Dedifferentiated amniotic fluid mesenchymal stem cell (primary cell): Measurements from ENCODE around the gene OR1E1.
"Not testable (repeated sequence)": the region's sequence is repeated elsewhere in the genome, so short reads cannot be mapped to it uniquely, and the experiment has no call there.

Experiments used
- DNase-seq: peaks from one replicate; pipeline ENCODE4 v3.0.0-alpha.2; 2016; ENCODE audit errors: extremely low spot score

Gene OR1E1, protein sequence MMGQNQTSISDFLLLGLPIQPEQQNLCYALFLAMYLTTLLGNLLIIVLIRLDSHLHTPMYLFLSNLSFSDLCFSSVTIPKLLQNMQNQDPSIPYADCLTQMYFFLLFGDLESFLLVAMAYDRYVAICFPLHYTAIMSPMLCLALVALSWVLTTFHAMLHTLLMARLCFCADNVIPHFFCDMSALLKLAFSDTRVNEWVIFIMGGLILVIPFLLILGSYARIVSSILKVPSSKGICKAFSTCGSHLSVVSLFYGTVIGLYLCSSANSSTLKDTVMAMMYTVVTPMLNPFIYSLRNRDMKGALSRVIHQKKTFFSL

GRCh38 chr17:3398310-3398709 lies at the start of gene OR1E1:
Gene OR1E1 (minus strand): TSS chr17:3398410. CDS start chr17:3398410, 0 bp downstream.
- no peak for DNase-seq

DNA sequence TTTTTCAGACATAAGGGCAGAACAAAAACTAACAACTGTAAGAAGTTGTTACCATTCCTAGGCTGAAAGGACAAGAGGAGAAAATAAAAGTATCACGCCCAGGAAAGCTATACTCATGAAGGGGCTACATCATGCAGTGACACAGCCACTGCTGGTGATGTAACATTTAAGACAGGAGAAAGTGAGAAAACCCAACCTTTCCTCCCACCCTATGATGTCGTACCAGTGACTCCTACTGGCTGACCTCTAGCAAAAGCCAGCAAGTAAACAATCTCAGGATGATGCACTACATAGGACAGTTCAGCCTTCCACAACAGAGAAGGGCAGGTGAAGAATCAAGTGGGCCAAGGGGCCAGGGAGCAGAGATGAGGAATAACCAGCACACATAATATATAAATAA lies 49.4 kb upstream of the OR1E1 start:
- DNase-seq: no peak

- no peak for DNase-seq
These were observed 42.2 kb upstream of the OR1E1 start for GRCh38 chr17:3440451-3440850.

- DNase-seq: no peak
These were observed 40.2 kb upstream of the OR1E1 start for GRCh38 chr17:3438368-3438767.

GRCh38 chr17:3433741-3434140 lies 35.5 kb upstream of the OR1E1 start, which contains the start of gene OR1E2:
Gene OR1E2 (minus strand): TSS chr17:3433841. CDS start chr17:3433841, 0 bp downstream.
- DNase-seq: no peak

DNA sequence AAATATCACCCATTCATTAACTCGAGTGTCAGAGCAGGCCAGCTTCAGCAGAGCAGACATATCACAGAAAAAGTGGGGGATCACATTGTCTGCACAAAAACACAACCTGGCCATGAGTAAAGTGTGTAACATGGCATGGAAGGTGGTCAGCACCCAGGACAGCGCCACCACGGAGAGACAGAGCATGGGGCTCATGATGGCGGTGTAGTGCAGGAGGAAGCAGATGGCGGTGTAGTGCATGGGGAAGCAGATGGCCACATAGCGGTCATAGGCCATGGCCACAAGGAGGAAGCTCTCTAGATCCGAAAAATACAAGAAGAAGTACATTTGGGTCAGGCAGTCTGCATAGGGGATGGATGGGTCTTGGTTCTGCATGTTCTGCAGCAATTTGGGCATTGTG lies 35.0 kb upstream of the OR1E1 start:
- not testable (repeated sequence) for DNase-seq

DNA sequence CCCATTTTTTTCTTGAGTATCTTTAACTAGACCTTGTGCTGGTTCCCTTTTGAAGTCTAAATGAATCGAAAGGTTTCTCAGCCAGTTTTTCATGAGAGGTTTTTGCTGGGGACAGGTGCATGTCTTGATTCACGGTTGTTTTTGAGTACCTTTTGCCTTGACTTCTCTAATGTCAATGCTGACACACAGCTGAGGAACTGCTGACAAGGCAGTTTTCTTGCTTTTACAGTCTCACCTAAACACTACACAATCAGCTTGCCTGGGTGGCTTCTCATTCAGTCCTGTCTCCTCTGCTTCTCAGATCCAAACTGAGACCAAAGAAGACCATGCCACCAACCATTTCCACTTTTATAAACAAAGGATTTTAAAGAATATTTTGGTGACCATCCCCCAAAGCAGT lies 20.0 kb upstream of the OR1E1 start:
- DNase-seq: no peak

DNA sequence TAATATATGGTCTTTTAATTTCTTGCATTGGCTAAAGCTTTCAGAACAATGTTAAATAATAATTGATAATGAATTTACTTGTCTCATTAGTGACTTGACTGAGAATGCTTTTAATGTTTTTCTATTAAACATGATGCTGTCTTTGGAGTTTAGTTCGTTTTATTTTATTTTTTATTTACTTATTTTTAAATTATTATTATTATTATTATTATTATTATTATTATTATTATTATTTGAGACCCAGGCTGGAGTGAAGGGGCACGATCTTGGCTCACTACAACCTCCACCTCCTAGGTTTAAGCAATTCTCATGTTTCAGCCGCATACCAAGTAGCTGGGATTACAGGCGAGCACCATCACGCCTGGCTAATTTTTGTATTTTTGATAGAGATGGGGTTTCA lies 17.4 kb upstream of the OR1E1 start:
- DNase-seq: no peak

GRCh38 chr17:3412216-3412615 lies 14.0 kb upstream of the OR1E1 start:
- not testable (repeated sequence) for DNase-seq

DNA sequence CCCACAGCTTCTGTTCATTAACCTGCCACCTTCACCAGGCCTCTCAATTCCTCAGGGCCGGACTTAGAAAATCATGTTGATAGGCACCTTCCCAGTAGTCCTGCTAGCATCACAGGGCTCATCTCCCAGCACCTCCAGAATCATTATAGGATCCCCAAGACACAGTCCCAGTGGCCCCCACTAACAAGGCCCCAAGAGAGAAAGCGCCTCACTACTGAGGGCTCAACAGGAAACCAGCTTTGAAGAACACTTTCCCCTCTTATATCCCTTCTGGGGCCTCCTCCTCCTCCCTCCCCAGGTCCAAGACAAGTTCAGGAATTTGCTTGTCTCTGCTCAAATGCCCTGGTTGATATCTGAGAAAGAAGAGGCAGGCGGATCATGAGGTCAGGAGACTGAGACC lies 12.9 kb upstream of the OR1E1 start, which contains the start of gene OR3A3:
OR3A3 (plus strand) TSS at position 301 of the 400 bp plus-strand sequence.
- no peak for DNase-seq

- DNase-seq: not testable (repeated sequence)
These were observed 5.6 kb upstream of the OR1E1 start for GRCh38 chr17:3403856-3404255.

DNA sequence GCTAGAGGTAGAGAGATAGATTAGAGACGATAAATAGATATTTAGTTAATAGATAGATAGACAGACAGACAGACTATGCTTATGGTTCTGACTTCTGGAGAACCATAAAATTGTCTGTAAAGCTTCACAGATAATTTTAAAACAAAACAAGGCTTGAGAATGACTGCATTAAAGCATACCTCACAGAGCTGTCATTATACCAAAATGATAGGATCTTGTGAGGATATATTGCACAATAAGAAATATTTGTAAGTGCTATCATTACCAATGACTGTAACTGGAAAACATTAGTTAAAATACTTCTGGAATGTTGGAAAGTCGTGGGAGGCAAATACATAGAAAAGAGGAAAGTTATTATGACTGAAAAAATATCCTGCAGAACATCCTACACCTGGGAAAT lies 3.6 kb upstream of the OR1E1 start:
- DNase-seq: no peak

DNA sequence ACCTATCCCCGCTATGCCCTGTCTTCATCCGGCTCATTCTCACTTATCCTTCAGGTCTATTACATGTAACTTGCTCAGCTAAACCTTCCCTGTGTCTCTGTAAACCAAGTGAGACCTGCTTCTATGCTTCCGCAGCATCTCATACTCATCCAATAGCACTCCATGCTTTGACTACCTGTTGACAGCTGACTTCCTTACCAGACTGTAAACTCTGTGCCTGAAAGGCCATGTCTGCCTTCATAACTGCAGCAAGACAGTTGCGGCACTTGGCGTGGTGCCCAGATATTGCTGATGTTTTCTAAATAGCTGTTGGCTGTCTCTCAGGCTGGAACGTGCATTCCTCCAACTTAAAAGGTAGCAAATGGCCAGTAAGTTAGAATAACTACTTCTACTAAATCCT lies 1.8 kb upstream of the OR1E1 start:
- DNase-seq: no peak

DNA sequence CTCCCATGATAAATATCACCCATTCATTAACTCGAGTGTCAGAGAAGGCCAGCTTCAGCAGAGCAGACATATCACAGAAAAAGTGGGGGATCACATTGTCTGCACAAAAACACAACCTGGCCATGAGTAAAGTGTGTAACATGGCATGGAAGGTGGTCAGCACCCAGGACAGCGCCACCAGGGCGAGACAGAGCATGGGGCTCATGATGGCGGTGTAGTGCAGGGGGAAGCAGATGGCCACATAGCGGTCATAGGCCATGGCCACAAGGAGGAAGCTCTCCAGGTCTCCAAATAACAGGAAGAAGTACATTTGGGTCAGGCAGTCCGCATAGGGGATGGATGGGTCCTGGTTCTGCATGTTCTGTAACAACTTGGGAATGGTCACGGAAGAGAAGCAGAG lies 409 bp downstream of the OR1E1 start:
- not testable (repeated sequence) for DNase-seq

GRCh38 chr17:3389791-3390190 lies 8.4 kb downstream of the OR1E1 start:
- DNase-seq: no peak

DNA sequence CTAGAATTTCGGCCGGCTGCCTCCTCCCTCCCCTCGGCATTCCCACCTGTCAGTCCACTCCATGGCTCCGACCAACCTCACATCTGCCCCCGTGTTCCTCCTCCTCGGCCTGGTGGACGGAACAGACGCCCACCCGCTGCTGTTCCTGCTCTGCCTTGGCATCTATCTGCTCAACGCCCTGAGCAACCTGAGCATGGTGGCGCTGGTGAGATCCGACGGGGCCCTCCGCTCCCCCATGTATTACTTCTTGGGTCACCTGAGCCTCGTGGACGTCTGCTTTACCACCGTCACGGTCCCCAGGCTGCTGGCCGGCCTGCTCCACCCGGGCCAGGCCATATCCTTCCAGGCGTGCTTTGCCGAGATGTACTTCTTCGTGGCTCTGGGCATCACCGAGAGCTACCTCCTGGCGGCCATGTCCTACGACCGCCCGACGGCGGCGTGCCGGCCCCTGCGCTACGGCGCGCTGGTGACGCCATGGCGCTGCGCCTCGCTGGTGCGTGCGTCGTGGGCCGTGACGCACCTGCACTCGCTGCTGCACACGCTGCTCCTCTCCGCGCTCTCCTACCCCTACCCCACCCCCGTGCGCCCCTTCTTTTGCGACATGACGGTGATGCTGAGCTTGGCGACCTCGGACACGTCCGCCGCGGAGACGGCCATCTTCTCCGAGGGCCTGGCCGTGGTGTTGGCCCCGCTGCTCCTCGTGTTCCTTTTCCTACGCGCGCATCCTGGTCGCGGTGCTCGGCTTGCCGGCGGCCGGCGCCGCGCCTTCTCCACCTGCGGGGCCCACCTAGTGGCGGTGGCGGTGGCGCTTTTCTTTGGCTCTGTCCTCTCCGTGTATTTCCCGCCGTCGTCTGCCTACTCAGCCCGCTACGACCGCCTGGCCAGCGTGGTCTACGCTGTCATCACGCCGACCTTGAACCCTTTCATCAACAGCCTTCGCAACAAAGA lies 12.1 kb downstream of the OR1E1 start, which contains the start of gene OR3A2:
OR3A2 (minus strand) TSS at position 440 of the 948 bp plus-strand sequence.
- DNase-seq: no peak

DNA sequence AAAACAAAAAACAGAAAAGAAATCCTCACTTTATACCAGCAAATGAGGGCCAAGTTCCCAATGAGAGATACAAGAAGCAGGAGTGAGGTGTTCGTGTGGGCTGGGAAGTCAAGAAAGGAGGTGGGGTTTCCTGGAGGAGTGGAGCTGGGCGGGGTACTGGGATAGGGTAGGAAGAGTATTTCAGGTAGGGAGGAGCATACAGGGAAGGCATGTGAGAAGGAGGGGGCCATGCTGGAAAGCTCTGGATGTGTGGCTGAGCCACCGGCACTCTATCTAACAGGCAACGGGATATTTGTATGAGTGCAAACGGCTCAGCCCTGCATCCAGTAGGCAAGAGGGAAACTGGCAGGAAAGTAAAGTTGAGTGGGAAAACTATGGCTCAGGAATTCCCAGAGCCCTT lies 16.3 kb downstream of the OR1E1 start:
- no peak for DNase-seq

DNA sequence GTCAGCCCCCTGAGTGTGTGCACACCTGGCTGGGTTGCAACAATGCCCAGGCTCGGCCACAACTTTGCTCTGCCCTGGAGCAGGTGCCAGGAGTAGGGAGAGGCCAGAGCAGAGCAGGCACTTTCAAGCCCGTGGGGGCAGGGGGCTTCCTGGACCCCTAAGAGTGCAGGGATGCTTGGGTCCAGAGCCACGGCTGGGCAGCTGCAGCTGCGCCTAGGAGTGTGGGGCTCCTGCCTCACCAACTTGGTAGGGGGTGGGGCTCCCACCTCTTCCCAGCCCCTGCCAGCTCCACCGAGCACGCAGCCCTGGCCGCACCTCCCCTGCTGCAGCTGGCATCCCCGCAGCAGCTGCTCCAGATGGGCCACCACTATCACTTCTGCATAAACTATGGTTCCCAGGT lies 19.9 kb downstream of the OR1E1 start:
- DNase-seq: no peak

- DNase-seq: not testable (repeated sequence)
These were observed 27.0 kb downstream of the OR1E1 start for GRCh38 chr17:3371167-3371566.
